NCI-H82 (cell line): ENCODE data around the gene ZSWIM5.
A peak's percentile ranks its signal among the peaks of the same experiment; 100 is the strongest.
"Not testable (repeated sequence)": the region's sequence is repeated elsewhere in the genome, so short reads cannot be mapped to it uniquely, and the experiment has no call there.

ENCODE experiments used
- DNase-seq: peaks from one replicate; lab custom pipeline; 2025; lab: John Stamatoyannopoulos, UW

ZSWIM5 gene

GRCh38 chr1:45200906-45201500 lies 5.4 kb downstream of the ZSWIM5 start:
- DNase-seq = peak; percentile 81

DNA sequence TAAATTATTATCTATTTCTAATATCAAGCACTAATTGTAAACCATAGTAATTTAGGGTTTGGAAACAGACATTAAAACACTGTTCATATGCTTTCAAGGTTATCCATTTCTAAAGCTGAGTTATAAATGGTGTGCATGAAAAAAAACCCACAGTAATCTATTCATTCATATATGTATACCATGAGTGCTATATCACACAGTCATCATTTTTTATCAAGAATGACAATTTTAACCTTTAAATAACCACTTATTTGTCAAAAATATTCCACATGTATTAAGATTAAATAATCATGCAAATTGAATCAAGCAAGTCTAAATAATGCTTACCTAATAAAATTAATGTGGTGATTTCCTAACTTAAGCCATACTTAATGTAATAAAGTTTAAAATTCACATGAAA lies 6.0 kb downstream of the ZSWIM5 start:
- DNase-seq = no peak

DNA sequence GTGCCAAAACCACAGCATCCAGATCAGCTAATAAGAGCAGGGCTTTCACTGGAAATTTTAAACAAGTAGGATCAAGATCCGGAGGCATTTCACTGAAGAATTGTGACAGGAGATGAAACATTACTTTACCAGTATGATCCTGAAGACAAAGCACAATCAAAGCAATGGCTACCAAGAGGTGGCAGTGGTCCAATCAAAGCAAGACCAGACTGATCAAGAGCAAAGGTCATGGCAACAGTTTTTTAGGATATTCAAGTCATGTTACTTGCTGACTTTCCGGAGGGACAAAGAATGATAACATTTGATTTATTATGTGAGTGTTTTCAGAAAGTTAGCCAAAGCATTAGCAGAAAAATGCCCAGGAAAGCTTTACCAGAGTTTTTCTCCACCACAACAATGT lies 8.2 kb downstream of the ZSWIM5 start:
- no peak for DNase-seq

- no peak for DNase-seq
Observed at GRCh38 chr1:45196863-45197262, 9.5 kb downstream of the ZSWIM5 start.

GRCh38 chr1:45191418-45191783 lies 15.0 kb downstream of the ZSWIM5 start:
- no peak for DNase-seq

DNA sequence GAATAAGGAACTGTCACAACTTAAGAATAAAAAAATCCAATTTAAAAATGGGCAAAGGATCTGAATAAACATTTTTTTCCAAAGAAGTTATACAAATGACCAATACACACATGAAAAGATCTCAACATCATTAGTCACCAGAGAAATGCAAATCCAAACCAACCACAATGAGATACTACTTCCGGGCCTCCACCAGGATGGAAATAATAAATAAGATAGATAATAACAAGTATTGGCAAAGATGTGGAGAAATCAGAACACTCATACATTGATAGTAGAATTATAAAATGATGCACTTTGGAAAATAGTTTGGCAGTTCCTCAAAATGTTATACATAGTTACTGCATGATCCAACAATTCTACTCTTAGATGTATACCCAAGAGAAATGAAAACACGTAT lies 18.7 kb downstream of the ZSWIM5 start:
- no peak for DNase-seq

DNA sequence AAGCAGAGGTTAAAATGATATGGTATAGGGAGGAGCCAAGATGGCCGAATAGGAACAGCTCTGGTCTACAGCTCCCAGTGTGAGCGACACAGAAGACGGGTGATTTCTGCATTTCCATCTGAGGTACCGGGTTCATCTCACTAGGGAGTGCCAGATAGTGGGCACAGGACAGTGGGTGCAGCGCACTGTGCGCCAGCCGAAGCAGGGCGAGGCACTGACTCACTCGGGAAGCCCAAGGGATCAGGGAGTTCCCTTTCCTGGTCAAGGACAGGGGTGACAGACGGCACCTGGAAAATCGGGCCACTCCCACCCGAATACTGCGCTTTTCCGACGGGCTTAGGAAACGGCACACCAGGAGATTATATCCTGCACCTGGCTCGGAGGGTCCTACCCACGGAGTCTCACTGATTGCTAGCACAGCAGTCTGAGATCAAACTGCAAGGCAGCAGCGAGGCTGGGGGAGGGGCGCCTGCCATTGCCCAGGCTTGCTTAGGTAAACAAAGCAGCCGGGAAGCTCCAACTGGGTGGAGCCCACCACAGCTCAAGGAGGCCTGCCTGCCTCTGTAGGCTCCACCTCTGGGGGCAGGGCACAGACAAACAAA lies 26.4 kb downstream of the ZSWIM5 start:
- DNase-seq = not testable (repeated sequence)

GRCh38 chr1:45177452-45177851 lies 29.0 kb downstream of the ZSWIM5 start:
- no peak for DNase-seq

GRCh38 chr1:45172764-45173163 lies 33.6 kb downstream of the ZSWIM5 start:
- DNase-seq = no peak

DNA sequence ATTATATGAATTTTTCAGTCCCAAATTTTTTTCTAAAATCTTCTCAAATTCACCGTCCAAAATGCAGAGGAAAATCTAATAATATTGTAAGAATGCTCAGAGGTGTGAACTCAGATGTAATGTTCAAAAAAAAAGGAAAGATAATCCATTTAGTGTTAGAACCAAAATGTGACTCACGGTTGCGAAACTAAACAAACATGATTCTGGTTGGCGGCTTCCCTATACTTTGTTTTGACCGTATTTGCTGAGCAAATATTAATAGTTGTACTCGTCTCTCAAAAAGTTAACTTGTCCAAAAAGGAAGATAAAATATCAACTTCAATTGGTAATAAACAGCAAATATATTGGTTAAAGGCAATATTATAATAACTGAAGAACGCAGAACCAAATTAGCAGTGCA lies 34.4 kb downstream of the ZSWIM5 start:
- peak; percentile 5 for DNase-seq

GRCh38 chr1:45171575-45171974 lies 34.8 kb downstream of the ZSWIM5 start:
- no peak for DNase-seq

GRCh38 chr1:45170151-45170742 lies 36.2 kb downstream of the ZSWIM5 start:
- no peak for DNase-seq

GRCh38 chr1:45167947-45168346 lies 38.5 kb downstream of the ZSWIM5 start:
- not testable (repeated sequence) for DNase-seq

DNA sequence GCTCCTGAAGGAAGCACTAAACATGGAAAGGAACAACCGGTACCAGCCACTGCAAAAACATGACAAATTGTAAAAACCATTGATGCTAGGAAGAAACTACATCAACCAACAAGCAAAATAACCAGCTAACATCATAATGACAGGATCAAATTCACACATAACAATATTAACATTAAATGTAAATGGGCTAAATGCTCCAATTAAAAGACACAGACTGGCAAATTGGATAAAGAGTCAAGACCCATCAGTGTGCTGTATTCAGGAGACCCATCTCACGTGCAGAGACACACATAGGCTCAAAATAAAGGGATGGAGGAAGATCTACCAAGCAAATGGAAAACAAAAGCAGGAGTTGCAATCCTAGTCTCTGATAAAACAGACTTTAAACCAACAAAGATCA lies 42.1 kb downstream of the ZSWIM5 start:
- DNase-seq = not testable (repeated sequence)

DNA sequence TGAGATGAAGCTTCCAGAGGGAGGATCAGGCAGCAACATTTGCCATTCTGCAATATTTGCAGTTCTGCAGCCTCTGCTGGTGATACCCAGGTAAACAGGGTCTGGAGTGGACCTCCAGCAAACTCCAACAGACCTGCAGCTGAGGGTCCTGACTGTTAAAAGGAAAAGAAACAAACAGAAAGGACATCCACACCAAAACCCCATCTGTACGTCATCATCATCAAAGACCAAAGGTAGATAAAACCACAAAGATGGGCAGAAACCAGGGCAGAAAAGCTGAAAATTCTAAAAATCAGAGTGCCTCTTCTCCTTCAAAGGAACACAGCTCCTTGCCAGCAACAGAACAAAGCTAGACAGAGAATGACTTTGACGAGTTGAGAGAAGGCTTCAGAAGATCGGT lies 43.3 kb downstream of the ZSWIM5 start:
- not testable (repeated sequence) for DNase-seq

DNA sequence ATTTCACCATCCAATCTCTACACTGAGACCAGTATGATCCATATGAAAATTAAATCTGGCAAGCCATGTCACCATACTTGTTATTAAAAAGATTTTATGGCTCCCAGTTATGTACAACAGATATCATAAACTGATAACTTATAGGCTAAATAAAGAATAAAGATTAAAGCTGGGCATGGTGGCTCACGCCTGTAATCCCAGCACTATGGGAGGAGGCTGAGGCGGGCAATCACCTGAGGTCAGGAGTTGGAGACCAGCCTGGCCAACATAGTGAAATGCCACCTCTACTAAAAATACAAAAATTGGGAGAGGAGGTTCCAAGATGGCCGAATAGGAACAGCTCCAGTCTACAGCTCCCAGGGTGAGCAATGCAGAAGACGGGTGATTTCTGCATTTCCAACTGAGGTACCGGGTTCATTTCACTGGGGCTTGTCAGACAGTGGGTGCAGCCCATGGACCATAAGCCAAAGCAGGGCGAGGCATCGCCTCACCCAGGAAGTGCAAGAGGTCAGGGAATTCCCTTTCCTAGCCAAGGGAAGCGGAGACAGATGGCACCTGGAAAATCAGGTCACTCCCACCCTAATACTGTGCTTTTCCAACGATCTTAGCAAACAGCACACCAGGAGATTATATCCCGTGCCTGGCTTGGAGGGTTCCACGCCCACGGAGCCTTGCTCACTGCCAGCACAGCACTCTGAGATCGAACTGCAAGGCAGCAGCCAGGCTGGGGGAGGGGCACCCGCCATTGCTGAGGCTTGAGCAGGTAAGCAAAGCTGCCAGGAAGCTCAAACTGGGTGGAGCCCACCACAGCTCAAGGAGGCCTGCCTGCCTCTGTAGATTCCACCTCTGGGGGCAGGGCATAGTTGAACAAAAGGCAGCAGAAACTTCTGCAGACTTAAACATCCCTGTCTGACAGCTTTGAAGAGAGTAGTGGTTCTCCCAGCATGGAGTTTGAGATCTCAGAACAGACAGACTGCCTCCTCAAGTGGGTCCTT lies 44.1 kb downstream of the ZSWIM5 start:
- DNase-seq = not testable (repeated sequence)

DNA sequence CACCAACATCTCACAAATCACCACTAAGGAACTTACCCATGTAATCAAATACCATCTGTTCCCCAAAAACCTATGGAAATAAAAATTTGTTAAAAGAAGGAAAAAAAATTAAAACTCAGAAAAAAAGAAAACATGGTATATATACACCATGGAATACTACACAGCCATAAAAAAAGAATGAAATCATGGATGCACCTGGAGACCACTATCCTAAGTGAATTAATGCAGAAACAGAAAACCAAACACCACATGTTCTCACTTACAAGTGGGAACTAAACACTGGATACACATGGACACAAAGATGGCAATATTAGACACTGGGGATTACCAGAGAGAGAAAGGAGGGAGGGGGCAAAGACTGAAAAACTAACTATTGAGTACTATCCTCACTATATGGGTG lies 50.4 kb downstream of the ZSWIM5 start:
- no peak for DNase-seq

- DNase-seq = no peak
Observed at GRCh38 chr1:45155423-45155822, 51.0 kb downstream of the ZSWIM5 start.

DNA sequence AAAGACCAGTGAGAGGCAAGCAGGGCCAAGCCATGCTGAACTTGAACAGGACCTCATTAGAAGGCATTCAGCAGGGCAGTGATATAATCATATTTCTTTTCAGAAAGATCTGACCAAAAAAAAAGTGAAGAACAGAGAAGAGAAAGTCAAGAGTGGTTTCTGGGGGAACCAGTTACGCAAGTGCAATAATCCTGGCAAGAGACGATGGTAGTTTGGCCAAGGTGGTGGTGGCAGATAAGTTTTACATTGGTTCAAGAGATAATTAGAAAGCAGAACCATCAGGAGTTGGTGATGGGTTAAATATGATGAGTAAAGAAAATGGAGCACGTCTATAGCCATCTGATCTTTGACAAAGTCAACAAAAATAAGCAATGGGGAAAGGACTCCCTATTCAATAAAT lies 54.3 kb downstream of the ZSWIM5 start:
- DNase-seq = no peak

DNA sequence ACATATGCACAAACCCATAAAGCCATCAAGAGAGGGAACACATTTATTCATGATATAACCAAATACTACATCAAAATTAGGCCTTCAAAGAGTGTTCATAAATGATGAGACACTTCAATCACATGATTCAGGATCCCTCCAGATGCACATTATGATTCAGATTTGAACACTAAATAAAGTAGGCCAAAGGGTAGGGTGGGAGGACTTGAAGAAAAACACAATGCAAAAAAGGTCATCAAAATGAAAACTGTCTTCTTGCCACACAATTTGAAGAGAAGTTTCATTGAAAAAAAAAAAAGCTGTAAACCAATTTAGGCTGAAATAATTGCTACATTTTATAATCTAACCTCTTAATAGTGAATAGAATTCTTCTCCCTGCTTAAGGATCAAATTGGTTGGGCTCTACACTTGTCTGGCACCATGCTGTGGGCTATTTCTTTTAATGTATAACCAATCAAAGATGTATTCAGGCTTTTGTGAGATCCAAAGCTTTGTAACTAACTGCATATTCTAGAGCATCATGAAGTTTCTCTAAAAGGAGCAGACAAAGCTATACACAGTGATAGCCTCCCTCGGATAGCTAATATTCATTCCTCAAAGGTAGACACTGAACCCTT lies 58.1 kb downstream of the ZSWIM5 start:
- DNase-seq = no peak

GRCh38 chr1:45146833-45147232 lies 59.6 kb downstream of the ZSWIM5 start:
- no peak for DNase-seq
